ENCODE results near the gene TNIK.
"Not testable (repeated sequence)": the region's sequence is repeated elsewhere in the genome, so short reads cannot be mapped to it uniquely, and the experiment has no call there.

The TNIK gene

DNA sequence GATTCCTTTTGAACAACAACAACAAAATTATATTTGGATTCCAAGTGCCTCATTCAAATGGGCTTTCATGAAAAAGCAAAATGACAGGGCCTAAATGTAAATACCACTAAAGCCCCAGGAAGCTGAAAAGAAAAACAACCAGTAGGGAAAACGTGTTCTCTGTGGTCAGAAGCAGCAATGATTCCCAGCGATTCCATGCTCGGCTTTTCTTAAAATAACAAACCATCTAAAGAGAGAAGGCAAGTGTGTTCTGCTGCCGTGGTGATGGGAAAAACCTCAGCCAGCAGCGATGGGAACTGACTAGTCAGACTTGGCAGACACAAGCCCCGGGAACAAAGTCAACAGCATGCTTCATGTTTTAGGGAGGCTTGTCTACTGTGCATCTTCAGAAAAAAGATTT is 153.6 kb downstream of the TNIK start:
- DNase-seq, result no peak

DNA sequence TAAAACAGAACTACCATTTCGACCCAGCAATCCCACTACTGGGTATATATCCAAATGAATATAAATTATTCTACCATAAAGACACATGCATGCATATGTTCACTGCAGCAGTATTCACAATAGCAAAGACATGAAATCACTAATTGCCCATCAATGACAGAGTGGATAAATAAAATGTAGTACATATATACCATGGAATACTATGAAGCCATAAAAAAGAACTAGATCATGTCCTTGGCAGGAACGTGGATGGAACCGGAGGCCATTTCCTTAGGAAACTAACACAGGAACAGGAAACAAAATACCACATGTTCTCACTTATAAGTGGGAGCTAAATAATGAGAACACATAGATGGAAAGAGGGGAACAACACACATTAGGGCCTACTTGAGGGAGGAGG is 154.4 kb downstream of the TNIK start:
- DNase-seq, result not testable (repeated sequence)

DNA sequence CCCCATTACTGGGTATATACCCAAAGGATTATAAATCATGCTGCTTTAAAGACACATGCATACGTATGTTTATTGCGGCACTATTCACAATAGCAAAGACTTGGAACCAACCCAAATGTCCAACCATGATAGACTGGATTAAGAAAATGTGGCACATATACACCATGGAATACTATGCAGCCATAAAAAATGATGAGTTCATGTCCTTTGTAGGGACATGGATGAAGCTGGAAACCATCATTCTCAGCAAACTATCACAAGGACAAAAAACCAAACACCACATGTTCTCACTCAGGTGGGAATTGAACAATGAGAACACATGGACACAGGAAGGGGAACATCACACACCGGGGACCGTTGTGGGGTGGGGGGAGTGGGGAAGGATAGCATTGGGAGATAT is 155.7 kb downstream of the TNIK start:
- DNase-seq, result not testable (repeated sequence)

DNA sequence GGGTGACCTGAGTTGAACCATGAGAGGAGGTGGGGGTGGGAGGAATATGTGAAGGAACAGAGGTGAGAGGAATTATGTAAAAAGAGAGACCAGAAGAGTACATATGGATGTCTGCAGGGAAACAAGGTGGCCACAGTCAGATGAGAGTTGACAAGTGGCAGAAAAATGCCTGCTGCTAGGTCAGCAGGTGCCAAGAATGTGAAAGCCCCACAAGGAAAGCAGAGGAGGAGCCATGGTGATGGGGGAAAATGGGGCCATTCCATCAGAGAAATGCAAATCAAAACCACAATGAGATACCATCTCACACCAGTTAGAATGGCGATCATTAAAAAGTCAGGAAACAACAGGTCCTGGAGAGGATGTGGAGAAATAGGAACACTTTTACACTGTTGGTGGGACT is 156.2 kb downstream of the TNIK start:
- not testable (repeated sequence) for DNase-seq

DNA sequence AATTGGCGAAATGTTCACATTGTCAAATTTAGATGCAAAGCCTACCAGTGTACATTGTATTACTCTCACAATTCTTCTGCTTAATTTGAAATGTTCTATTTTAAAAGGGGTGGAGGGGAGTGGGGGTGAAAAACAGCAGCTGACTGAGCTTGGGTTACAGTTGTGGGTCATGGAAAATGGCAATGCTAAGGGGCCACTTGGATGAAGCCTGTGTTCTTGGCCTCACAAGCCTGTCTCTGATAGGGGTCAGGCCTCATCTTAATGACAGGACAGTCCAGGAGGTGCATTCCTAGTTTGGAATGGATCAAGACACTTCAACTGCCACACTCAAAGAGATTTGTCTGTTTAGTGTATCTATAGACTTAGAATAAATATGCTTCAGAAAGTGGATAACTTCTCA is 158.2 kb downstream of the TNIK start:
- DNase-seq, result no peak

DNA sequence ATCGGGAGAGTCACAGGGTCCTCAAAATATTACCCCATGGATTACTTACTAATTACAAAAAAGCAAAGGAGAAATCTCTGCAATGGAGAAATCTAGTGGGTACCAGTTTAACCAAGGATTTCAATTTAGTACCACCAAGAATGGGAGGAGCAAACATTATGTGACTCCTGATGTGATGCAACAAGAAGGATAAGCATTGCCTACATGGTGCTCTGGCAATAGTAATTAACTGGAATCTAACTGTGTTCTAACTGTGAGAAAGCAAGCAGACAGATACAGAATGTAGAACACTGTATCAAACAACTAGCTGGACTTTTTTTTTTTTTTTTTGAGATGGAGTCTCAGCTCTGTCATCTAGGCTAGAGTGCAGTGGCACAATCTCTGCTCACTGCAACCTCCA is 159.2 kb downstream of the TNIK start:
- DNase-seq, result no peak

DNA sequence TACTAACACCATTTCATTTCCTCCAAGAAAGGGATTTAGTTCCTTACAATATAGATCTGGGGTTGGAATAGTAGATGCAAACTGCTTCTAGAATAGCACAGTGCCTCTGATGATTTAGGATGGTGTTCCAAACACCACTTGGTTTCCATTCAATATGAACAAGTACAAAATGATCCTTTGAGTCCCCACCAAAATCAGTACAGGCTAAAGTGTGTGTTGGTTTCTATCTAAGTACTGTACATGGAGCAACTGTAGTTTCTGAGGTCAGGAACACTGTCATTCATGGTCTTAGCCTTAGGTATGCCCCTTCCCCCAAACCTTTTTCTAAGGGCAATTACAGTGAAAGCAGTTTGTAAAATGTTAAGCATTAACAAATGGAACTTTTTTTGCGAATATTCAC is 162.3 kb downstream of the TNIK start:
- DNase-seq, result no peak

DNA sequence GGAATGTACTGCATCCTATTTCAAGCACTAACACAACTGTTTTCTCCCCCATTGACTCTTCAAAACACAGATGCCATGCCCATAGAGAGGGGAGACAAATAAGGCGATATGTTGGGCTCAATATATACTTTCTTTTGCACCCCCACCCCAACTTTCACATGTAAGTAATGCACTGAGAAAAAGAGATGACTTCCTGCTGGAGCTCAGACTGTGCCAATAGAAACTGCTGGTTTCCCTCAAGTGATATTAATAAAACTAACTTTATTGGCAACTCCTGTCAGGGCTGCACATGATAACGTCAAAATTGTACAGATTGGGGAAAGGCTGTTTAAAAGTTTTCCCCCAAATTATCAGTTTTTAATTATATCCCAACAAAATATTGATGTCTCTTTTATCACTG is 163.0 kb downstream of the TNIK start:
- no peak for DNase-seq

DNA sequence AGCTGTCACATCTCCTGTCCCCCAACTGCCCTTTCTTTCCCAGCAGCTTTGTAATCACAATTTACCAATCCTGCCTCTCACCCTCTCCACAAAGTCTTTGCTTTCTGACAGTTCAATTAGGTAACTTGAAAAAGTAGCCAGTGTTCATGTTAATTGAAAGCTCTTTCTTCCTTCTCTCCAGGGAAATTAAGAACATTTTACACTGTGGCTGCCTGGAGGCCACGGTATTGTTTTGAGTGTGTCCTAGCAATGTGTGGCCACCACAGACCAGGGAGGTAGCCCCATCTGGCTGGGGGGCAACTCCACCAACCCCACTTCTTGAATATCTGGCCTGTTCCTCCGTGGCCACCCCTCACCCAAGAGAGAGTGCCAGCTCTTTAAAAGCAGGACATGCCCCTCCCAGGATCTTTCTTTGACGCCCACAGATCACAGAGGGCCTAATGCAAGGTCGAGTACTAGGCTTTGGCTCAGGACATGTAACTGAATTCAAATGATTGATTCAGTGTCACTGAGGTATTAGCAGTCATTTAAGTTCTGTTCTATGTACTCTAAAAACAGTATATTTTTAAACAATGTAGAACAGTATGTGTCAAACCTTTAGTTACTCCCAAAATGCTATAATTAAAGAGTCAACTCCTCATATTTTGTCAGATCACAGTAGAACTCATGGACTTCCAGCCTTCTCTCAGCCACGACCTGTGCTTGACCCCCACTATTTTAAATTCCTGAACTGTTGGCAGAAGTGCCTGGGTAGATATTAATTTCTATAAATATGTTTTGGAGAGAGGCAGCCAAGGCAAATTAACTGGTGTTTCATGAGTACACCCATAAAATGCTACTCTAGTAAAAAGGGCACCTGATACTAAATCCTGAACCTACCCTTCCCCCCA is 164.5 kb downstream of the TNIK start:
- DNase-seq, result no peak

DNA sequence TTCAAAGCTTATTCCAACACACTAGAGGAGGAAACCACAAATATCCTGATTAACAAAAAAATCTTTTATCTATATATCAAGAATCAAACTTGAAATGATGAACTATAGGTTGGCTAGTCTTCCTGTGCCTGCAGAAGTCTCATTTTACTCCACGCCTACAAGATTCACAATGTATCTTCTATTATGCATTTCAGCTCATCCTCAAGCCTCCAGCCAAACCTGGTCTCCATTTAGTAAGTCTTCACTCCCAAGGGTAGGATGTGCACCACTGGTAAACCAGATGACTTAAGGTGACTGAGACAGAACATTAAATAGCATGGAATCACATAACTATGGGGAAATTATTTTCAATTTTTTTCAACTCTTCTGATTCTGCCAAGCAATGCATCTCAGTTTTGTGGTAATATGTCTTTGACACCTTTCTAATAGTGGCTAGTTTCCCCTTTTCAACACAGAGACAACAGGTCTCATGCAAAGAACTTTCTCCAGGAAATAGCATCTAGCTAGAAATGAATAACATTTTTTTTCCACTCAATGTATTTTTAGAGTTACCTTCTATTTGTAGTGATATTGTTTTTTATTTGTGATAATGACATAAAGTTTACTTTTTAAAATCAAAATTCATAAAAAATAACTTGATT is 166.9 kb downstream of the TNIK start:
- DNase-seq, result no peak

DNA sequence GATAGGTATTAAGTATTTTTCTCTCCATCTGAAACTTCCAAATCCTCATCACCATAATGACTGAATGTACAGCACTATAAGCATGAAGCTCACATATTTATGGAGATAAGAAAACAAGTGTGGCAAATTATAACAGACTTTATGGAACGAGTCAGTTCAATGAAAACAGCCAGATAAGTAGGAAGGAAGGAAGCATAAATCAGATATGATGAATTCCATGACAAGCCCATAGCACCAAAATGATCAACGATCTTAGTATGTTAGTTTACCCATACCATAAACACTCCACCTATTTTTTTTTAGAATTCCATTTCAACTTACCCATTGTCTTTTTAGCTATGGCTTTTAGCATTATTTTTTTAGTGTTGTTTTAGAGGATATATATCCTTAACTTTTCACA is 169.5 kb downstream of the TNIK start:
- no peak for DNase-seq

DNA sequence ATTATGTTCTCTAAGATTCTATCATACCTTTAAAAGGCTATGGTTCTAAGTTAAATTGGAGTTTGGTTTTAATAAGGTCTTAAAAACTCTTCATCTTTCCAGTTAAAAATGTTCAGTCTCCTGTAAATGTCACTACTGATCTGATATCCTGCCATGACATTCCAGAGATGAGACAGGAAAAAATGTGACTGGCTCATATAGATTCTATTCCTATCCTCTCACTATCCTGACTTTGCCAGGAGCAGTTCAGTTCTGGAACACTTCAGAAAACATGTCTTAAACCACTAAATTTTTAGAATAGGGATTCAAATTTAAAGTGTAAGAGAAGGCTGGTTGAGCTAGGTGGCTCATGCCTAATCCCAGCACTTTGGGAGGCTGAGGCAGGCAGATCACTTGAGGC is 170.9 kb downstream of the TNIK start:
- no peak for DNase-seq

DNA sequence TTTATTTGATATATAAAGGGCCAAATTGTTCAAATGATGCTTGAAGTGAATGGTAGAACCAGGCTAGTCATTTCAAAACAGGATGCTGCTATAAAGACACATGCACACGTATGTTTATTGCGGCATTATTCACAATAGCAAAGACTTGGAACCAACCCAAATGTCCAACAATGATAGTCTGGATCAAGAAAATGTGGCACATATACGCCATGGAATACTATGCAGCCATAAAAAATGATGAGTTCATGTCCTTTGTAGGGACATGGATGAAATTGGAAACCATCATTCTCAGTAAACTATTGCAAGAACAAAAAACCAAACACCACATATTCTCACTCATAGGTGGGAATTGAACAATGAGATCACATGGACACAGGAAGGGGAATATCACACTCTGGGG is 172.4 kb downstream of the TNIK start:
- DNase-seq, result not testable (repeated sequence)

DNA sequence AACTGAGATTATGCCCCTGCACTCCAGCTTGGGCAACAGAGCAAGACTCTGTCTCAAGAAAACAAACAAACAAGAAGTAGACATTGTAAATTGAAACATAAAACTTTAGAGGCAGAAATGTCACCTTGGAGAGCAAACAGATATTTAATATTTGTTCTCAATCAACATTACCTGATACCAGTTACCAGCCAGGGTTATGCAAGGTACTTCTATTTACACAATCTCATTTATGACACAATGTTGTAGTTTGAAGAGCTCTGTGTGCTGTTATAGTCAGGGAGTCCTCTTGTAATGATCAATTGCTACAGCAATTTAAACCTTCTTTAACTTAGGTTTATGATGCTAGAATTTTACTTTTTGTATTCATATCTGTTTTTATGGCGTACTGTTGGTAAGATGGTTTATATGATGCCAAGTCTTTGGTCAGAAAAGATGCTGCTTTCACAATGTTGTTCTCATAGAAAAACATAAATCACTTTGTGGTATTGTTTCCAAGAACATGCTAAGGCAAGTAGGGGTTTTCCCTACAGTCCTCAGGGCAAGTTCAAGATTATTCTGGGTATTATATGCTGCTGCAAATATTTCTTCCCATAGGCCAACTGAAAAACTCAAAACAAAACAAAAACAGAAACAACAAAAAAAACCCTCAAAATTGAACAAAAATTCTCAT is 173.5 kb downstream of the TNIK start:
- DNase-seq, result peak in 1 of 3 donors; percentile 31

DNA sequence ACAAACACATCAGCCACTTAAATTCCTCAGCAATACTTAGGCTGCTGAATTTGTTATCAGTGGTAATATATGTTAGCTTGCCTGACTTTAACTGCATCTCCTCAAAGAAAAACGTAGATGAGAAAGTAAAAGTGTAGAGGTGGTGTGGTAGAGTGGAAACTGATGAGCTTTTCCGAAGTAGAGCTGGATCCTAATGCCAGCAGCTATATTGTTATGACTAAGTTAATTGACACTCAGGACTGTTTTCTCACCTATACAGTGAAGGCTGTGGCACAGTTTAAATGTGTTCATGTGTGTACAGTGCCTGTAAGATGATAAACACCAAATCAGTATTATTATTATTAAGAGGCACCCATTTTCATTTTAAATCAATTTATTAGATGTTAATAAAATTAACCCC is 174.9 kb downstream of the TNIK start:
- no peak for DNase-seq

DNA sequence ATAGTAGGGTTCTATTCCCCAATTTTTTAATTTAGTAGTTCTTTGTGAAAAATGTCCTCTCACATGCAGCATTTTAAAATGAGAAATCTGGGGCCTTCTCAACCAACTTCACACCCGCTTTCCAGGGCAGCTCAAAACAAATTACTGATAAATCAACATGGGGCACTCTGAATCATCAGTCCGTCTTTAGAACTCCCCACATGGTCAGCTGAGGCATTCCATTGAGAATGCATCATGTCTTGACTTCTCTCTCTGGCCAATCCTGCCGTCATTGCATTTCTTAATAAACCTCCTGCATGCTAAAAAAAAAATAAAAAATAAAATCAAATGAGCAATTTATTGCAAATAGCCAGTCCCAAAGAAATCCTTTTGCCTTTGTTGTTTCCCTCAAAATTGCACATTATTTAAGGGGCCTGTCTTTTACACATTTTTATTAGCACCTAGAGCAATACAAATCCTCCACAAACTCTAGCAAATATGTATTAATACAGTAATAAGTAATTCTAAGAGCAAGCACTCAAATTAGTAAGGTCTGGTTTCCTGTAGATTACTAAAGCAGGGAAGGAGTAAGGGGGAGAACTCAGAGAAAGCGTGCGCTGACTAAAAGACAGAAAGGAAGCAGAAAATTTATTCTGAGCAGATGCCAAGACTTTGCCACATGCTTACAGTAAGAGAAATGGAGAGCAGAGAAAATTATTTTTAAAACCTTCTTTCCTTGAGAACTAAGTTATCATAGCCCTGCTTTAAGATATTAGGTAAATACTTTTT is 175.7 kb downstream of the TNIK start:
- DNase-seq, result peak; percentile 29 to 31 (median 30)

DNA sequence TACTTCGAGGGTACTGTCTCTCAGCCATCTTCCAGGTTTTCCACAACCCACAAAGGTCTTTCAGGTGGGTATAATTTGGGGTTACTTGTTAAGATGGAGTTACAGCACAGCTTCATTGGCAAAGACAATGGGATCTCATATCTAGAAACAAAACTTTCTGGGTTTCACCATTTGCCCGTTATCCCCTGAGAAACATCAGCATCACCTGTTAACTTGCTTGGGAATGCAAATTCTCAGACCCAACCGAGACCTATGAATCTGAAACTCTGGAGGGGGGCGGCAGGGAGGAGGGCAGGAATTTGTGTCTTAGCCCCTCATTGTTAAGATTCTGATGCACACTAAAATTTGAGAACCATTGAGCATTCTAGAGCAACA is 176.4 kb downstream of the TNIK start:
- DNase-seq, result no peak

DNA sequence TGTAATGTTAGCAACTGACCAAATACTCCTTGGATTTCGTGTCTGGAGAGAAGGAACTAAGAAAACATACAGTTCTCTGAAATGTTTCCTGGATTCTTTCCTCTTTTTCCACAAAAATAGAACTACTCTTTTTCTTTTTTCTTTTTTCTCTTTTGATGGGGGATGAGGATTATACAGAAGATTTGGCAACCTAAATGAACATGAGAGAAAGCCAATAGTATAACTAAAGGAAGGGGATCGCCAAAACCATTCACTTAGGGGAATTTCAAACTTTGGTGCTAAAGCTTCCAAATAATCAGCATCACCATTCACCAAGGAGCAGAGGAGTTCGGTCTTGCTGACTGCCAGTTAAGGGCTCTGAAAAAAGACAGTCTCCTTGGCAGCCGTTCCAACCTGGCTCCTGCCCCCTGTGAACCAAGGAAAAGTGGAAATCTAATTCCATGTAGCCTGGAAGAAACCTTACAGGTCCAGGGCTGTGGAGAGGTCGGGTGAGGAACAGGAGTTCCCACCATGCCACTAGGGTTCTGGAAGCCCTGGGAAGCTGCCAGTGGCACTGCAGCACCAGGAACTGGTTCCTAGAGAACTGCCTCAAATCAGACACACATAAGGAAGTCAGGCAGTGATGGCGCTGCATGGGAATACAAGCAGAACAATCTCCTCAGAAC is 176.9 kb downstream of the TNIK start:
- DNase-seq, result no peak

DNA sequence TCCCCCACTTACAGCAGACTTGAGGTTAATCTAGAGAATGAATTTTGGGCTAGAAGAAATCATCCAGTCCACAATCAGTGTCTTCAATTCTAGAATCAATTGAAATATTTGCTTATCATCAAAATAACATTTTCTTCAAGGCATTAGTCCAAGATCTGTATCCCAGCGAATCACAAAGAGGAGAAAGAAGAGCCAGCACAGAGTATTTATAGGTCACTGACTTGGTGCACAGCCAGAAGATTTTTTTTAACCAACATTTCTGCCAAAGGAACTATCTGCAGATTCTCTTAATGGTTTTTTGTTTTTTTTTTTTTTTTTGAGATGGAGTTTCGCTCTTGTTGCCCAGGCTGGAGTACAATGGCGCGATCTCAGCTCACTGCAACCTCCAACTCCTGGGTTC is 178.2 kb downstream of the TNIK start:
- no peak for DNase-seq

DNA sequence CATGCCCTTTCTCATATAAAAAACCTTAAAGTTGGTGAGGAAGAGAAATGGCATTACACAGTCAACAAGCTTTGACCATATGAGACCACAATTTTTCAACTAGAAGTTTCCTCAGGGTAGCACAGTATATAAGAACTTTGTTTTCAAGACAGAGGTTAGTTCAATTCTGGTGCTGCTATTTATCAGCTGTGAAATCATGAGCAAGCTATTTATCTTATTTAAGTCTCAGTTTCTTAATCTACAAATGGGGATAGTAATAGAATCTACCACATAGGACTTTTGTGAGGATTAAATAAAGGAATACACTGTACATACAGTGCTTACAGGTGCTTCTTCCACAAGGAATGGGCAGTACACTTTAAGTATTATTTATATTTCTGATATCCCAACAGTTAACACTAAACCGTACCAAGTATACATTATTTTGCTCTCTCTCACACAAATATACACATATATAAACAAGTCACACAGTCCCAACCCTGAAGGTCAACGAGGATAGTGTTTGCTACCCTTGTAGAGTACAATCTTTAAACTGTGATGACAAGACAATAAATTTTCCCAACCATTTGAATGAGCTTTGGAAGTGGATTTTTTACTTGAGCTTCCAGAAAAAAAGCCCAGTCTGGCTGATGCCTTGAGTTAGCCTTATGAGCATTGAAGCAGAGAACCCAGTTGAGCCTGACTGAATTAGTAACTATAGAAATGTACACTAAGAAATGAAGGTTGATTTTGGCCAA is 178.8 kb downstream of the TNIK start:
- no peak for DNase-seq

DNA sequence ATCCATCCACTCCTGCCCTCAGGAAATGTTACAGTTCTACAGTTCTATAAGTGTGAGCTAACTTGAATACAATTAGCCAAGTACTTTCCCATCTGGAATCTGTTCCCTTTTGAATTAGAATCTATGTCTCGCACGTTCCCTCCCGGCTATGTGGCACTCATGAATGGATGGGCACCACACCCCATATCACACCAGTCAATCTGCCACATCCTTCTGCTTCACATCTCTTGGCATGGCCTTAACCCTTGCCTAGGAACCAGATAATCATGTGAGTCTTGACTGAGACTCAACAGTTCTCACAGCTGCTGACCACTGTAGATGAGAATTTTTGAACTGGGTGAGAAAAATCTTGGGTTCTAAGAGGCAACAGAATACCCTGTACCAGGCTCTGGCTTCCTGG is 180.2 kb downstream of the TNIK start:
- no peak for DNase-seq

DNA sequence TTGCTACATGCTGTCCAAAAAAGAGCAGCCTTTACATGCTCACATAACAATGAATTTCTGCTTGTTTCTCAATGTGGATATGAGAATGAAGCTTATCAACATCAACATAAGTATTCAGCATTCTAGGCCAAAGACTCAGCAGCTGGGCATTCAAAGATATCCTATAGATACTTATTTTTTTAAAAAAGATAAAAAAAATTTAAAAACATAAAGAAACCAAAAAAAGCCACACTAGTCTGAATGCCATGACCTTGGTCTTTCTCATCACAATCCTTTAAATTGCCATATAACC is 182.0 kb downstream of the TNIK start:
- no peak for DNase-seq

All from suppressor macrophage treated with lipopolysaccharide for 1 hour (primary cell).